Stimulated activated CD4-positive, alpha-beta T cell treated with anti-CD3 and anti-CD28 coated beads, Interleukin-15, amount 100 ng/mL, for 48 hours (primary cell): ENCODE results near the gene FAM47E.

ENCODE experiments used
- DNase-seq, 2 donors: peaks; one replicate each; pipeline ENCODE4 v3.0.0-alpha.2; 2020; ENCODE audit warnings: low read depth in 2 of 2

Gene FAM47E

GRCh38 chr4:76301068-76301774, 49.7 kb downstream of the FAM47E start:
- no peak for DNase-seq

GRCh38 chr4:76301775-76302162, 50.2 kb downstream of the FAM47E start:
- no peak for DNase-seq

- DNase-seq = no peak
These were observed 51.4 kb downstream of the FAM47E start for GRCh38 chr4:76302826-76303438.

GRCh38 chr4:76305033-76305687, 53.6 kb downstream of the FAM47E start:
- no peak for DNase-seq

- no peak for DNase-seq
These were observed 54.7 kb downstream of the FAM47E start, which contains the start of gene STBD1 for GRCh38 chr4:76305971-76306881. STBD1 (plus strand) TSS chr4:76306733; CDS start chr4:76306770, 37 bp downstream.

GRCh38 chr4:76306882-76307659, 55.5 kb downstream of the FAM47E start:
- no peak for DNase-seq

GRCh38 chr4:76307660-76308014, 56.1 kb downstream of the FAM47E start:
- no peak for DNase-seq

- DNase-seq = no peak
These were observed 57.0 kb downstream of the FAM47E start for GRCh38 chr4:76308548-76308947.

GRCh38 chr4:76309939-76310550, 58.5 kb downstream of the FAM47E start:
- DNase-seq = no peak

GRCh38 chr4:76310683-76311082, 59.2 kb downstream of the FAM47E start:
- DNase-seq = no peak

GRCh38 chr4:76311896-76312331, 60.4 kb downstream of the FAM47E start:
- no peak for DNase-seq

GRCh38 chr4:76312457-76312856, 60.9 kb downstream of the FAM47E start:
- no peak for DNase-seq

GRCh38 chr4:76313547-76313946, 62.0 kb downstream of the FAM47E start:
- DNase-seq = no peak

GRCh38 chr4:76315267-76315918, 63.9 kb downstream of the FAM47E start:
- no peak for DNase-seq

- no peak for DNase-seq
These were observed 64.6 kb downstream of the FAM47E start for GRCh38 chr4:76316131-76316530.

GRCh38 chr4:76322236-76322635, 70.7 kb downstream of the FAM47E start:
- DNase-seq = no peak

GRCh38 chr4:76325072-76325471, 73.6 kb downstream of the FAM47E start:
- DNase-seq = no peak

- DNase-seq = no peak
These were observed 75.0 kb downstream of the FAM47E start for GRCh38 chr4:76326515-76326914.
